ENCODE results near the gene KISS1.

KISS1 gene

DNA sequence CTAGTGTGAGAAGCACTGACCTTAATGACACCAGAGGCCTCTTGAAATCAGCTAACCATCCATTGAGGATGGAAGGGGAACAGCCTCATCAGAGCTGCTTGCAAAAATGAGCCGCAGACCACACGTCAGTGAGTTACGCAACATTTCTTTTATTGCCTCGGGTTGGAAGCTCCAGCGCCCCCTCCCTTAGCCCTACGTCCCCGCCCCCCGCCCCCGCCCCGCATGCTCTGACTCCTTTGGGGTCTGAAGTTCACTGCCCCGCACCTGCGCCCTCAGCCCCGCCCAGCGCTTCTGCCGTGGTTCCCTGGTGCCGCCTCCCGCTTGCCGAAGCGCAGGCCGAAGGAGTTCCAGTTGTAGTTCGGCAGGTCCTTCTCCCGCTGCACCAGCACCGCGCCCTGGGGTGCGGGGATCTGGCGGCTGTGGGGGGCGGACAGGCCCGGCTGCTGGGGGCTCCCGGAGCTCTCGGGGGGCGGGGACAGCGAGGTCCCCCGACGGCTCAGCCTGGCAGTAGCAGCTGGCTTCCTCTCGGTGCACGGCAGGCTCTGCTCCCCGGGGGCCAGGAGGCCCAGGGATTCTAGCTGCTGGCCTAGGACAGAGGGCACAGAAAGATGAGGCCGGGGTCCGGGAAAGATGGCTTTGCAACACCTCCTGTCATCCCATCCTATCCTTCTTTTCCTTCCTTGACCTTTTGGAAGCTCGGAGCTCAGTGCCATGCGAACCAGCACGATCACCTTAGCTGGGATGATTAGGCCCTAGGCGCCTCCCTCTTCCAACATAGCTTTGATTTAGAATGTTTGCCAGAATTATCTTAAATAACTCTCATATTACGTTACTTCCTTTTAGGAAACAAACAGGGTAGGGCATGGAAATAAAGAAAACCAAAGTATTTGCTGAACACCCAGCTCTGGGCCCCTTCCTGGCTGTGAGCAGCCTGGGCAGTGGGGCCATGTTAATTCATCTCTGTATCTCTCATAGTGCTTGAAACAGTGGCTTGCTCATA is 5.8 kb downstream of the KISS1 start:
- peak; percentile 86 for DNase-seq

DNA sequence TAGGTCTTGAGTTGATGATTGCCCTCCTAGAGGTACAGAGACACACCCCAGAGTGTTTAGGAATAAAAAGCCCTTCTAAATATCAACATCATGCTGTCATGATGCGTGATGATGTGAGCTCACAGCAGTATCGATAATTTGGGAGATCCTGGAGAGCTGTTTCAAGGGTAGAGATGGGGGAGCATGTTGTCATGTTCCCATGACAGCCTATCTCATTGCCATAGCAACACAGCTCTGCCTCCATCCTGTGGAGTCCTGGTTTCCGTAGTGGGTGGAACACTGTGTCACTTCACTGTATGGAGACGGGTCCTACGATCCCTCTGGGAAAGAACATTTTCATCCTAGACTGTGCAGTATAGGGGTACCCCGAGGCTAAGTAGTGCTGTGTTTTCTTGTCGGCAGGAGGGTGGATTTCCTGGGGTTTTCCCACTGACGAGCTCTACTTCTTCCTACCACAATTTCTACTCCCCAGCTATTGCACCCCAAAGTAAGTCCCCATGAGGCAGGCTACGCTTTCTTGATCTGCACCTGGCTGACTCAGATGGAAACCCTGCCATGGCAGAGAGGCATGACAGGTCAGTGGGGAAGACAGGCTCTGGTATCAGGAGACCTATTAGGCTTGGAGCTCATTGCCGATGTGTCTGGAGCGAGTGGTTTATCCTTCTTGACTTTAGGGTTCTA is 7.2 kb downstream of the KISS1 start:
- DNase-seq = no peak

DNA sequence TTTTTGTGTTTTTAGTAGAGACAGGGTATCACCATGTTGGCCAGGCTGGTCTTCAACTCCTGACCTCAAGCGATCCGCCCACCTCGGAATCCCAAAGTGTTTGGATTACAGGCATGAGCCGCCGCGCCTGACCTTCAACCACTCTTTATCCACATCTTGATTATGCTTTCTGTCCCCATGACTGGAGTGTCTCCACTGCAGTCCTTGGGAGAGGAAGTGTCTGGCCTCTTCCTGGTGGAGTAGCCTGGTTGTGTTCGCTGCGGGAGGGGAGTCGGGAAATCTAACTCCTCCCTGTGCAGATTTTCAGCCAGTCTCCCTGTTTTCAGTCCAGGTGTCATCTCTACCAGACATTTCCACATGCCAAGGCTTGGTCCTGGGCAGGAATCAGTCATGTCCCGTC is 9.7 kb downstream of the KISS1 start:
- no peak for DNase-seq

DNA sequence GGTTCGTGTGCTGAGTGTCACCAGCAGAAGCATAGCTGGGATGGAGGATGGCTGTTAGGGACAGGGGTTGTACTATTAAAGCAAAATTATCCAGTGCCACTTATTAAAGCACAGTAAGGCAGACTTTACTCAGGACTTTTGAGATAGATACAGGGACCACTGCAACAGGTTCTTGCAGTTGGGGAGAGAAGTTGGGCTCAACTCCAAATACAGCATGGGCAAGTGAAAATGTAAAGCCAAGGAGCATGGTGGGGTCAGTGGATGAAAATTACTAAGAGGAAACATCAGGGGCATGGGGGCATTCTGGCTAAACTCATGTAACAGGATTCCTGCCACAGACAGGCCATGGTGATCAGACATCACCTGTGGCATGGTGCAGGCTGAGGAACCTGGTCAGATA is 15.2 kb downstream of the KISS1 start:
- DNase-seq = no peak

DNA sequence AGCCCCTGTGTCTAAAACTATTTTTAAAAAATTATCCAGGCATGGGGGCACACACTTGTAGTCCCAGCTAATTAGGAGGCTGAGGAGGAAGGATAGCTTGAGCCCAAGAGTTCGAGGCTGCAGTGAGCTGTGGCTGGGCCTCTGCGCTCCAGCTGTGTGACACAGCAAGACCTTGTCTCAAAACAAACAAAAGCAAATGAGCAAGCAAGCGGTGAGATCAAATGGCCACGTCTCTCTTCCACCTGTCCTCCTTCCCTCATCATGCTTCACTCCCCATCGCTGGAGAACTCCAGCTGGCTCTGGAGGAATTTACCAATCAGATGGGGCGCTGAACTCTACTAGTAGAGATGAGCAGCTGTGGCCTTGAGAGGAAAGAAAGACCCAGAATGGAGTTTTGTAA is 16.2 kb downstream of the KISS1 start:
- DNase-seq = no peak

DNA sequence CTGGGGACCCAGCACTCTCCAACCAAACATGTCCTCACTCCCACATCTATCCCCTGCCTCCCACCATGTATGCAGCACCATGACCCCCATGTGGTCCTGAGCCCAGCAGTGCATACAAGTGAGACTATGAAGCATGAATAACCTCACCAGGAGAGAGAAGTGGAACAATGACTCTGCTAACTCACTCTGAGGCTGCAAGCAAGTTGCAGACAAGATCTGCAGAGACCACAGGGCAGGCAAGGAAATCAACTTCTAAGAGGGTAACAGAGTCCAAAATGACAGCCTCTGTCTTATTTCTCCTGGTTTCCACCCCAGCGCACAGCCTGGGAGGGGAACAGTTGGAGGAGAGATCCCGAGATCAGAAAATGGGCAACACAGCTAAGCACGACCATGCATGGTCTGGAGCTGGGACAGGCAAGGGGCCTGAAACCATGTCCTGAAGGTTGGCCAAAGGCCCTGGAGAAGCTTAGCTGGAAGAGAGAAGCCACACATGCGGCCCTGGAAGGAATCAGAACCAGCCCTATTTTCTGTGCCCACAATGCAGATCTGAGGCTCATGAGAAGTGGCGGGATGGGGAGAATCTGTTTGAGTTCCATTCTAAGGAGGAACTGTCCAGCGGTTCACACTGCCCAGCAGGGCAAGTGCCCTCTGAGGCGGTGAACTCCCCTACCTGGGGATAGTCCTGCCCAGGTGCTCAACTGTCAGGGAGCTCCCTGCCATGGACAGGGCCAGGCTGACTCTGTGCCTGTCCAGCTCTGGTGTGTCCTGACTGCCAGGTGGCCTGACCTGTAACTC is 17.6 kb downstream of the KISS1 start:
- DNase-seq = peak; percentile 77

DNA sequence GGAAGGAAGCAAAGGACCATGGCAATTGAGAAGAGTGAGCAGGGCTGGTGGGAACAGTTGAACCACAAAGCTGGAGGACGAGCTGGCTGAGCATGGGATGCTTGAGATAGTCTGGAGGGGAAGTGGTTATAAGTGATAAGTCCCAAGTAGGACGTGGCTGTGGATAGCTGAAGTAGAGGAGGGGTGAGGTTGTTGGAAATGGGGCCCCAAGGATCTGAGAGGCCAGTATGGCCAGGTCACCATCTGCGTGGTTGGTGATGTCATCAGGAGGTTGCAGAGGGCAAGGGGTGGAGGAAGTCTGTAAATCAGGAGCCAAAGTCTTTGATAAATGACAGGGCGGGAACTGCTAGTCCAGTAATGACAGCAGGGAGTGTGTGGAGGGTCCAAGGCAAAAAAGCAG is 19.2 kb downstream of the KISS1 start:
- DNase-seq = peak; percentile 96

DNA sequence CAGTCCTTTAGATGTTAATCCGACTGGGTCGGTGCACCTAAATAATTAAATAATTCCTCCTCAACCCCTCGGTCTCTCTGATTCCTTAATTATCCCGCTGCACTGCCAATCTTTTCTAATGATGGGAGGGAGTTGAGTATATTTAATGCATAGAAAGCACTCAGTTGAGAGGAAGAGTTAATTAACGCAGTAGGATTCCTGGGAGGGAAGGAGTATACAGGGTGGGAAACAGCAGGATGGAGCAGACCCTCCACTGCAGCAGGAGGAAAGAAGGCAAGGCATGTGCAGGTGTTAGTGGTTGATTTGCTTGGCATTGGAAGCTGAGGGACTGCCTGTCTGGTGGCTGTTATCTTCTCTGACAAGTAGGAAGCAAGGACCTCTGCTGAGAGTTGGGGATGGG is 20.2 kb downstream of the KISS1 start:
- peak; percentile 41 for DNase-seq

DNA sequence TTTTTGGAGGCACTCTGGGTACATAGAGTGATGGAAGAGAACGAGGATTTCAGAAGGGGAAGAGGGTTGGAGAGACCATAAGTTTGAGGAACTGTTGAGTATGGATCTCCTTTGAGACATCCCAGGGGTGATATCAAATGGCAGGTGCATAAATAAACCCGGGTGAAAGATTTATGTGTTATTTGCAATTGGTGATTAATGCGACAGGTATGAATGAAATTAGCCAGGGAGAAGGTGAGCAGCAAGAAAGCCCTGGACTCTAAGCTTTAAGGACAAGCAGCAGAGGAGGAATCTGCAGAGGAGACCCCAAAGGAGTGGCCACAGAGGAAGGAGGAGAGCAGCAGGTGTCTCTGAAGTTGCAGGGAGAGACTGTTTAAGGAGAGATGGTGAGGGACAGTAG is 21.3 kb downstream of the KISS1 start:
- no peak for DNase-seq

DNA sequence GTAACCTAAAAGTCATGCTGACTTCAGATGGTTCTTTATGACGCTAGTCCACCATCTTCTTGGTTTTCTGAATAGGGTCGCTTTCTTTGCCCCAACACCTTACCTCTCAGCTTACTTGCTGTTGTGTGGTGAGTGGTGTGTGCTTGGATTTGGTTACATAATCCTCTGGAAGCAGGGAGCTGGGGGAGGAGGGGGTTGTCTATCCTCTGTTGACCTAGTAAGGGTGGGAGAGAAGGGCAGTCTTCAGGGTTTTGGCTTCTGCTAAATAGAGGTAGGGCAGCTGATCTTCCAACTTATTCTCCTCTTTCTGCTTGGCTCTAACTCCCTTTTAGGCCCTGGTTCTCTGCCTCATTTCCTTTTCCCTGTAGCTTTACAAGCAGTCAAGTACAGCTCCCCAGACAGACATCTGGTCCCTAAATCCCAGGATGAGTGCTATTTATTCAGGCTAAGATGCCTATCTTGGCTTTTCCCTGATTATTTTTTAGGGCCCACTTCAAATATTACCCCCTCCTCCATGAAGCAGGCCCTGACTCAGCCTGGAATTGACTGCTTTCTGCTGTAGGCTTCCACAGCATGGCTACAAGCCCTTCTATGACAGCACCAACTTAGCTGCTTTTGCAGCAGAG is 23.8 kb downstream of the KISS1 start:
- no peak for DNase-seq

DNA sequence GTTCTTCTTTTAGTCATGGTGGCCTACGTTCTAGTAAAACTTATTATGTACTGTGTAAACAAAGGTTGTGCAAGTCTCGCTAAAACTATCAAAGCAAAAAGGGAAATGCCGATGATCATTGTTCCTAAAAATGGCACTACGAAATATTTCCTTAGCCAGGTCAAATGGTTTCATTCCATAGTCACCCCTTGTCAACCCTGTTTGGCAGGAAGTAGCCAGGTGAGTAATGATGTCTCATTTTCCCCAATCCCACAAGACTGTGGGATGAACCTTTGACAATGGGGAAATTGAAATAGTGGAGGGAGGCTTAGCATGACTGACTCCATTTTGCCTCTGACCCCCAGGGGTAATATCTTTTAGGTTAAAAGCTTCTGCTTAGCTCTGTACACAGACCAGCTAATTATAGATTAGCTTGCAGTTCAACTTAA is 24.5 kb downstream of the KISS1 start:
- DNase-seq = peak; percentile 37

DNA sequence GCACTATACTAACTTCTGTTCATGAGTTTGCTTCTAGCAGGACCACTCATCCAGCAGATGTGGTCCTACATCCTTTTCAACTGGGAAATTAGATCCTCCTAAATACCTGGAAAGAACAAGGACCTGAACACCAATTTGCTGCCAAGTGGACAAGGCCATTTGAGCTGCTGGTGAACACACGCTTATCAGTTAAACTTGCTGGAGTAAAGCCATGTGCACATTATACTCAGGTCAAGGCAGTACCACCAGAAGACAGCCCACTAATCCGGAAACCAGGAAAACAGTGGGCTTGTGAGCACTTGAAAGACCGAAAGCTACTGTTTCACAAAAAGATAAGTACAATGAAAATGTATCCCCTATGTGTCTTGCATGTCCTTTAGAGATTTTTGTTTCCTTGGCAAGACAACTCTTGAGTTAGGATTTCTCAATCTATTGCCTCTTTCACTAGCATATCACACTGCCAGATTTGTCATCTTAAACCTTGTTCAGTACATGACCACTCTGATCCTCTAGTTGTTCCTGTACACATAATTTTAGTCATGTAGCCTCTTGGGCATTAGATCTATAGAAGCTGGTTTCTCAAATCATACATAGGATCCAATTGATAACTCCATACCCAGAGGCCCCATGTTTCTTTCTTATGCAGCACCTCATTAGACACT is 25.7 kb downstream of the KISS1 start:
- DNase-seq = no peak

DNA sequence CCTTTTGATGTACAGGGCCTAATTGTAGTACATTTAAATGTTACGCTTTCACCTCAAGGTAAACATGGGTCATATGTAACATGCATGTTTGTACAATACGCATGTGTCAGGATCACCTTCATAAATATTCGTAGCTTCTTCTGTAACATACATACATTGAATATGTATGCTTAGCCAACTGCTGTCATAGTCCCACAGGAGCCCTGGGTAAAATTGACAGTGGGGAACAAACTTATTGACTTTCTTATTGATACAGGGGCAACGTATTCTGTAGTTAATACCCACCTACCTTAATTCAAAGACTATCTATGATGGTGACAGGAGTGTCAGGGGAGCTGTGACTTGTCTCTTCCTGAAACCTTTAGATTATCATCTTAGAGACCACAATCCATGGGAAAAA is 26.4 kb downstream of the KISS1 start:
- DNase-seq = no peak

DNA sequence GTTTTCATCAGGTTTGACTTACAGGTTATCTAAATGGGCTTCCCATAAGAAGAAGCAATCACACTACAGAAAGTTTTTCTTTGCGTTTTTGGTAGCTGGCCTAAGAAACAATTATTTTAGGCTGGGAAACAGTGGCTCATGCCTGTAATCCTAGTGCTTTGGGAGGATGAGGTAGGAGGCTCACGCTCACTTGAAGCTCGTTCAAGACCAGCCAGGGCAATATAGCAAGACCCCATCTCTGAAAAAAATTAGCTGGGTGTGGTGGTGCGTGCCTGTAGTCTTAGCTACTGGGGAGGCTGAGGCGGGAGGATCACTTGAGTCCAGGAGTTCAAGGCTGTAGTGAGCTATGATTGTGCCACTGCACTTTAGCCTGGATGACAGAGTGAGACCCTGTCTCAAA is 28.6 kb downstream of the KISS1 start:
- DNase-seq = no peak

DNA sequence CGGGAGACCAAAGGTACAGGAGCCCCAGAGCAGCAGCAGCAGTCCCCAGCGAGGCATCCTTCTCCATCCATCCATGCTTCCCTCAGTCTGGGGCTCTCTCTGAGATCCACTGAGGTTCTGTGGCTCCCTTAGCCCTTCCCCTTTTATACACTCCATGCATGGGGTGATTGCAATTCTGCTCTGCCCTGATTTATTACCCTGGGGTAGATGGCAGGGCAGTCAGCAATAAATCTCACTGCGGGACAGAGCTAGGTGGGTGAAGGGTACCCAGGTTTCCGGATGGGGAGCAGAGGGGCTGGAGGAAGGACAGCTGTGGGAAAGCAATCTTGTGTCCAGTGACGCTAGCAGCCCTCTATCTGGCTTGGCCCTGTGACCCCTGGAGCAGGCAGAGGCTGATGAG is 30.1 kb downstream of the KISS1 start, which contains the start of gene REN:
Gene REN, minus strand, starts transcription at position 119 of the 400 bp plus-strand sequence. Its CDS starts 44 bp downstream, at position 75.
- no peak for DNase-seq

DNA sequence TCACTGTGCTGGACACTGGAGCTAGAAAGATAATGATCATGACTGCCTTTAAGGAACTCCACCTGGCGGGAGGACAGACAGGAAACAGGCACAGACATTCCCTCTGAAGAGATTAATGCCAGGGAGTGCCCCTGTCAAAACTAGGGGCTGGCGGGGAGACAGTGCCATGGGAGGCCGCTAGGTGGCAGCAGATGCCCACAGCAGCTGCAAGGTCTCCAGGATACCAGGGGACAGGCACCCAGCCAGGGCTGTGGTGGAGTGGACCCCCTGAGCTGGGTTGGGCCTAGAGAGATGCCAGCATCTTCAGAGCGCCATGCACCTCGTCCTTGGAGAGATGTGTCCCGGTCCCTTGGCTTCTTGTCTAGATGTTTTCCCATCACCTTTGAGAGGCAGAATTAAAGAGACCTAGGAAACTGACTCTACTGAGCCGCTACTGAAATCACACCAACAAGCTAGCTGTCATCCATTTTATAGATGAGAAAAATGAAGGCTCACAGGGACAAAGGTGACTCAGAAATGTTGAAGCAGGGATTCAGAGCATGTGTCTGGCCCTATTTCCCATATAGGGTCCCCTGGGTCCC is 33.7 kb downstream of the KISS1 start:
- peak; percentile 85 for DNase-seq

DNA sequence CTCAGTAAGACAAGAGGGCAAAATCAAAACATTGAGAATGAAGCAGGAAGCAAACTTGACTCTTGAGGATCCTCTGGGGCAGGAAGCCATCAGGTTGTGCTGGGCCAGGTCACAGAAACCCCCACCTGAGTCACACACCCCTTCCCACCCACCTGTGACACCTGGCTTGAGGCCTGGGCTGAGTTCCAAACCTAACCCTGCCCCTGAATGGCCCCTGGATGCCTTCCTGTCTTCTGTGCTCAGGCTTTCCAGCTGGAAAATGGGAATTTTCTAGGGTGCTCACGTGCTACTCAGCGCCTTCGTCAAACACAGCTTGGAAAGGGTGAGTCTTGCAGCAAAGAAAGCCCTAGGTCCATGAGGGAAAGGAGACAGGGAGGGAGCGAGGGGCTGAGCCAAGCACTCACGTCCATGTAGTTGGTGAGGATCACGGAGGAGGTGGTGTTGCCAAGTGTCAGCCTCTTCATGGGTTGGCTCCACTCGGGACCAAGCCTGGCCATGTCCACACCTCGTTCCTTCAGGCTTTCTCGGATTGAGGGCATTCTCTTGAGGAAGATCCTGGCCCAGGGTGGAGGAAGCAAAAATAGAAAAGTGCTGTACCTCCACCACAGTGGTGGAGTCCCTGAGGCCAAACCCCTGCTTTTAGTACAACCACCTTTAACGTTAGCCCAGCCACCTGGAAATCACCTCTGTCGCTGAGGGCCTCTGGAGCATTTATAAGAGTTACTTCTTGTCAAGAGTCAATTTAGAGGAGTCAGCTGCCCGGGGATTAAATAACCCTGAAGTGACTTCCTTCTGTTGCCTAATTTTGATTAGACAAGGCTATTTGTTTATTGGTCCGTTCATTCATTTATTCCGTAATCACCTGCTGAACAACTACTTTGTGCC is 34.4 kb downstream of the KISS1 start:
- no peak for DNase-seq

DNA sequence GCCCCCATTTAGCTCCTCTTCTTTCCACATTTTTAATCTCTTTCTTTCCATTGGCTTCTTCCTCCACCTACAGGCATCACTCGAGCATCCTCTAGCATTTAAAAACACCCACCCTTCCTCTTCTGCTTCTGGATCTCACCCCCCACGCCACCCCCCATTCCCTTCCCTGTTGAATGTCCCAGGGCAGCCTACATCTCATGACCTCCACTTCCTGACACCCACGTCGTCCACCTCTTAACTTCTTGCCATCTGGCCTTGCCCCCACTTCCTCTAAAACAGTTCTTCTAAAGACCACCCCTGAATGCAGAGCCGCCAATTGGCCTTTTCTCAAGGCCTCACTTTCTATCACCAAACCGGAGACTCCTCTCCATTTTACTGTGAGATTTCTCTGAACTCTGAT is 38.3 kb downstream of the KISS1 start:
- no peak for DNase-seq

DNA sequence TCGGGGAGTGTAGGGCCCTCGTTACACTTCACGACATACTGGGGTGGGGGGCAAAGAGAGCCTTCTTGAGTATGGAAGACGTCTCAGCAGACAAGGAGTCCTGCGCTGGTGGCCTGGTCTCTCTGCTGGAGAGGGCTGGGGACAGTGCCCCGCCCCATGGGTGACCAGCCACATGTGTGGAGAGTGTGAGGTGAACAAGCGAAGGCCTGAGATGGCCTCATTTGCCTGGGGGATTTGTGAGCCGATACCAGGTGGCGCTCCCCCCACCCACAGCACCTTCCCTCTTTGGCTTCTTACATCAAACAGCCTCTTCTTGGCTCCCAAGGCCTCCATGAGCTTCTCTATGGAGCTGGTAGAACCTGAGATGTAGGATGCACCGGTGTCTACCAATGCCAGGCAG is 40.4 kb downstream of the KISS1 start:
- DNase-seq = no peak

DNA sequence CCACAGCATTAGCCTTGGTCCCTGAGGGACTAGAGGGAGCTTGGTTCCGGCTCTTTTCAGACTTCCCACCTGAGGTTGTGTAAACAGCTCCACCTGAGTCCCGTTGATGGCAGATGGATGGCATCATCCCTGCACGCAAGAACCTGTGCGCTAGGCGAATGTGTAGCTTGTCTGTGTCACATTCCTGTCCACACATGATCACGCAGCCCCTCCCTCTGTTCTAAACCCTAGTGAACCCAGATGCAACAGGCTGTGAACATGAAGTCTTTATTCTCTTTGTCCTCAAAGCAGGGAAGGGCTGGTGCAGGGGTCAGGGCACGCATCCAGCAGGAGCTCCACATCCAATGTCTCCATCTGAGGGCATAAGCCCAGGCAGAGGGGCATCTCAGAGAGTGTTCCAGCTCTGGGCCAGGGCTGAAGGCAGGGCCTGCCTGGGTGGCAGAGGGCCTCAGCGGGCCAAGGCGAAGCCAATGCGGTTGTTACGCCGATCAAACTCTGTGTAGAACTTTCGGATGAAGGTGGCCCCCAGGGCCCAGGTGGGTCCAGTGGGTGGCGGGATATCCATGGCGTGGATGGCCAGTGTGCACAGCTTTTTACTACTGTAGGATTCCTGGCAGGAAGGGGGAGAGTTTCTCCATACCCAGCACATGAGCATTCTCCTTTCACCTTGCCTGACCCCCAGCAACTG is 41.6 kb downstream of the KISS1 start:
- no peak for DNase-seq
